Measurements from ENCODE around the gene CCR6.

Gene CCR6

DNA sequence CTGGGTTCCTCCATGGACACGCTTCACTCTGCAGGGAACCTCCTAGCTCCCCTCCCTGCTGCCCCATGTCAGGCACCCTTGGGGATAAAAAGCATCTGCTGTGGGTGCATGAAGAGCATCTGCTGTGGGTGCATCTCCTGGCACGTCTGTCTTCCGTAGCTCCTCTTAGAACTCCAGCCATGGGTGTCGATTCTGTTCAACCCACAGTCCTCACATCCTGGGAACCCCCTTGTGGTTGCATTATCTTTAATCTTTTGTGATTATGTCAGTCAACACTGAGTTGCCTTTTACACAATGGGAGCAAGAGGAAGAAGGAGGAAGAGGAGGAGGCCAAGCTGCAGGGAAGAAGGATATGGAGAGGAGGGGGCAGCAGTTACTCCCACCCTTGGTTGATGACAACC is 24.1 kb upstream of the CCR6 start:
- no peak for DNase-seq (ENCODE audit: low read depth)

DNA sequence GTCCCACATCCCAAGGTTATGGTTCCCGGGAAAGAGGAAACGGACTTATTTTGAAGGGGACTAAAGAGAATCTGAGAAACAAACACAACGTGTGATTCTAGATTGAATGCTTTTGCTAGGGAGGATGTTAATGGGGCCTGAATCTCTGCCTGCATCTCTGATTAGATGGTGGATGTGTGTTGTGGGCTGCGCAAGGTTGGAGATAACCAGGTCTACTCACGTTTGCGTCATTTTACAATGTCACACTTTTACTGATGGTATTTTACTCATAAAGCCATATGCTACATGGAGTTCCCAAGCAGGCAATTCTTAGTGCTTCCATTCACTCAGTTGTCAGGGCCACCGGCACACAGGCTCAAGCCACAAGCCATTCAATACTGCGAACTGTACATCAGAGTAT is 23.2 kb upstream of the CCR6 start:
- DNase-seq (ENCODE audit: low read depth) = no peak

DNA sequence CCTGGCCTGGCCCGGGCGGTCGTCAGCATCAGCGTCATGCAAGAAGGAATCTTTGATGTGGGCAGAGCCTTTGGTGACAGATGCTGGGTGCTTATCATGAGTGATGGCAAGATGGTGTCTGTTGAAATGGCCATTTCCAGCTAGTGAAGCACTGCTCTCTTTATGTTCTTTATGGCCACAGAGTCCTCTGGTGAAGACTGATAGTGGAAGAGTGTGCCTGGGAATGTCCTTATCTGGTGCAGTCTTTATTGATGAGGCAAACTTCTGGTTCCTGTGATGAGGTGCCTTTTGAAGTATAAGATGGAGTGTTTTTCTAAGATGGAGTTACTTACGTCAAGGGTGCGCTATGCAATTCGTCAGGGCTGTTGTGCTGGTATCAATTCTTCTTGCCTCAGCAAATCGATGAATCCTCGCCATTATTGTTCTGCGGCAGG is 22.6 kb upstream of the CCR6 start:
- no peak for DNase-seq (ENCODE audit: low read depth)

DNA sequence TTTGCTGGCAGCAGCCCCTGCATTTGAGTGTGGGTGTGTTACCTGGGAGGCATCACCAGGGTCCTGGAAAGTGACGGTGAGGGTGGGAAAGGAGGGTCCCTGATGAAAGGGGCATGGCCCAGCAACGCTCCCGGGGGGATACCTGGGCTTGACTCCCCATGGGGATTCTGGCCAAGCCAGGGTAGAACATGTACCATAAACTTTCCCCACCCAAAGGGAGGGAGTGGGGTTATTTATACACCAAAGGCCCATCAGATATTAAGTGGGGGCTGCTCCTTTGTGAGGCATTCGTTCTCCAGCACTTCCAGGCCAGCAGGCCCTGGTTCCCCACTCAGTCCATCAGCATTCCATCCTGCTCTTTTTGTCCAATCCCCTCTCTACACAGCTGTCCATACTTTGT is 20.6 kb upstream of the CCR6 start:
- no peak for DNase-seq (ENCODE audit: low read depth)

DNA sequence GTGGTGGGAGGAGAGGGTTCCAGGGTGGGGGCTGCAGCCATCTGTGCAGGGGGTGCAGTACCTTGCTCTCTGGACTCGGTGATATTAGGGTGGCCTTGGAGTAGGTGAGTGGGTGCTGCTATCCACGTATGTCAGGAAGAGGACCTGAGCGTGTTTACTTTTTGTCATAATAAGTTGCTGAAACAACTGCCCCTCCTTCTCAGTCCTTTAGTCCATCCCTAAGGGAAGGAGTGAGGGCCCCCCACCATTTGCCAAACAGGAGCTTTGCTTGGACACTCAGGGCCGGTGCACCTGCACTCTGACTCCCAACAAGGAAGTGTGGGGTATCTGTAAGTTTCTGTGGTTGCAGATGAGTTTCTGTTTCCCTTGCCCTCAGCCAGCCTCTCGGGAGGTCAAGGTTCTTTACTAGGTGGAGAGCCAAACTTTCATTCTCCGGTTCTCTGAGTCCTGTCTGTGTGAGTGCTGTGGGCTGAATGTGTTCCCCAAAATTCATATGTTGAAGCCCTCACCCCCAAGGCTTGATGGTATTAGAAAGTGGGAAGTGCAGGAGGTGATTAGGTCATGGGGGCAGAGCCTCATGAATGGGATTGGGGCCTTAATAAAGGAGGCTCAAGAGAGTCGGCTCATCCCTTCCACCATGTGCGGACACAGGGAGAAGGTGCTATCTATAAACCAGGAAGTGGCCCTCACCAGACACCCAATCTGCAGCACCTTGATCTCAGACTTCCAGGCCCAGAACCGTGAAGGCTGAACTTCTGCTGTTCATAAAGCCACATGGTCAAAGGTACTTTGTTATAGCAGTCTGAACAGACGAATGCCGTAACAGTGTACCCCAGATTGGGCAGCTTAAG is 19.6 kb upstream of the CCR6 start:
- DNase-seq (ENCODE audit: low read depth) = no peak

DNA sequence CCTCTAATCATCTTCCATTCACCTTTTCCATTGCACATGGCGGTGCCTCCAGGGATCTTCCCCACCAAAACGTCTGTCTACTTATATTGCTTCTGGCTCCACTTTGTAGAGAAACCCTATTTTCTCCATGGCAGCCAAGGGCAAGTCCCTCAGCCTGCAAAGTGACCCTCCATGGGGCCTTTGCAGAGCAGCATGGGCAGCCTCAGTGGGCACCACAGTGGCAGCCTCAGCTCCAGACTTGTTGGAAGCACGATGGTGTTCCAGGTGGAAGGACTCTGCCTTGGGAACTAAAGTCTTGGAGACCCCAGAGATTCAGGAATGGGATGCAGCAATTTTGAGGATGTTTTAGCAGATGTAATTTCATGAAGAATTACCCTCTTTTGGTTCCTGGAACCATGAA is 18.5 kb upstream of the CCR6 start:
- DNase-seq (ENCODE audit: low read depth) = no peak

DNA sequence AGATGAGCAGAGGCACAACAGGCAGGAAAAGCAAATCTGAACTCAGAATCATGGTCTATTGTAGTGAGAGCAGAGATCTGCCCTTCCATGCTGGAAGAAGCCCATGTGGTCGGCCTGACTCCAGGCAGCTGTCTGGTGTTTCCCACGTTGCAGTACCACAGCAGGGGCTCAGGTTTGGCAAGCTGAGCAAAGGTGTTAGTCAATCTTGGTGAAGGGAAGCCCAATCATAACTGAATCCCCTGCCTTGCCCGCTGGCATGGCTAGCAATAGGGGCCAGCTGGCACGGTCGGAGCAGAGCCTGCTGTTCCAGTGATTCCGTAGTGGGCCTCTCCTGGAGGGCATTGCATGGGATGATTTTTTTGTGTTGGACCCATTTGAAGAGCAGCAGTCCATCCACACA is 17.8 kb upstream of the CCR6 start:
- DNase-seq (ENCODE audit: low read depth) = no peak

DNA sequence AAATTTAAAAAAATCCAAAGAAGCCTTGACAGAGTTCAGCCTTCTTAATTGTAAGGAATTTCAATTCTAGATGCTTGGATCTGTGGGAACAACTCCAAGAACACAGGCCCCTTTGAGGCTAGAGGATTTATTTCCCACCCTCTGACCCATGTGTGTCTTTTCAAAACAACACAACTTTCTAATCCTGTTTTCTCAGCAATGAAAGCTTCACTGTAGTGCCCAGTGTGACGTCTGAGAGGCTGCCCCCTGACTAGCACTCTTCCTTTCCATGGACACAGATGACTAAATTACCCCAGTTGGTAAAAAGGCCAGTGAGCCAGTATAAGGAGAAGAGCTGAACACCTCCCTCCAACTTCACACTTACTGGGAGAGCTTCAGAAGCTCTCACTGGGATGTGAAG is 16.5 kb upstream of the CCR6 start:
- DNase-seq (ENCODE audit: low read depth) = no peak

DNA sequence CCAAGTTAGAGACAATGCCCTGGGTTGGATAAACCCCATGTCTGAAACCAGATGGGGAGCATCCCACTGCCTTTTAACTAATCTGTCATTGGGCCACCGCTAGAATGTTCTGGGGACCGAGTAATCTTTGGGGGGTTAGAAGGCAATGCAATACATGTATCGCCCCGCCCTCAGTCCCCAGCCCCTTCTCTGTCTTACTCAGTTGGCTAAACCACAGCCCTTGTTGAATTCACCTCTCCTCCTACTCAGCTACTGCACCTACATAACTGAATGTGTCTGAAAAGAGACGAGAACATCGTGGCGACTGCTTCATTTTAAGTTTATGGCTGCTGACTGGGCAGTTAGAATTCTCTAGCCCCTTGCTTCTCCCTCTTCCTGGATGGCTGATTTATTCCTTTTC is 15.1 kb upstream of the CCR6 start:
- DNase-seq (ENCODE audit: low read depth) = no peak

DNA sequence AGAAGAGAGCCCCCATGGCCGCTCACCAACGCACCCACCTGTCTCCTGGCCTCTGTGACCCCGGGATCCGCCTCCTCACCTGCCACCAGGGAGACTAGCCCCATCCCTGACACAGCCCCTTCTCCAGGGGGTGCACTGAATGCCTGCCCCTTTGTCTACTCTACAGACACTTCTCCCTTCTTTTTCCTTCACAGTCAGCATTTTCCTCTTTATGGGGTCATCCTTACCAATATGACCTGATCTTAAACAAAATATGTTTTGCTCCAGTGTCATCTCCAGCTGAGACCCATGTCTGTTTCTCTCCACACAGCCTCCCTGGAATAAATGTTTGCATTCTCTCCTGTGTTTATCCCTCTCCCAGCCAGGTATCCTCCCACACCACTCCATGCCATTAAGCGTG is 14.6 kb upstream of the CCR6 start:
- DNase-seq (ENCODE audit: low read depth) = no peak

DNA sequence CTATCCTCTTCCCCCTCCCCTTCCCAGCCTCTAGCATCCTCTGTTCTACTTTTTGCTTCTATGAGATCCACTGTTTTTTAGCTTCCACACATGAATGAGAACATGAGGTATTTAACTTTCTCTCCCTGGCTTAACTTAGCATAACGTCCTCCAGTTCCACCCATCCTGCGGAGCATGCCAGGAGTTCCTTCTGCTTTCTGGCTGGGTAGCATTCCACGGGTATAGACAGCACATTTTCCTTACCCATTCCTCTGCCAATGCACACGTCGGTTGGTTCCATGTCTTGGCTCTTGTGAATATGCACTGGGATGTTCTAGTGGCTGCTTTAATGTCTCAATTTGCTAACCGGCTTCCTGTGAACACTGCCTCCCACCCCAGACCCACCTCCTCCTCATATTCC is 13.2 kb upstream of the CCR6 start:
- no peak for DNase-seq (ENCODE audit: low read depth)

DNA sequence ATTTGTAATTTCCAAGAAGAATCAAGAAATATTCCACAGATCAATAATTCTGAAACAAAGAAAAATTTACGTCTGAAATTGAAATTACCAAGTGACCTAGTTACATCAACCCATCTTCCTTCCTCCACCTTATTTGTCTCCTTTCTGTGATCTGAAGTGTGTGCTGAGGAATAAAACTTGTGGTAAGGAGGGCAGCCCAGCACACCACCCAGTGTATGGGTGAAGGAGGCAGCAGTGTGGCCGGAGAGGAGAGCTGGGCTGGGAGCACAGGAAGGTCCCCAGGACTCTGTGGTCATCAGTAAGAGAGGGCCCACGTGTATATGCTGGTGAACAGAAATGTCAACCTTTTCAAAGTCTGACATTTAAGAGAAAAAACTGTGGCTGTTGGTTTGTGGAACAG is 11.3 kb upstream of the CCR6 start:
- no peak for DNase-seq (ENCODE audit: low read depth)

DNA sequence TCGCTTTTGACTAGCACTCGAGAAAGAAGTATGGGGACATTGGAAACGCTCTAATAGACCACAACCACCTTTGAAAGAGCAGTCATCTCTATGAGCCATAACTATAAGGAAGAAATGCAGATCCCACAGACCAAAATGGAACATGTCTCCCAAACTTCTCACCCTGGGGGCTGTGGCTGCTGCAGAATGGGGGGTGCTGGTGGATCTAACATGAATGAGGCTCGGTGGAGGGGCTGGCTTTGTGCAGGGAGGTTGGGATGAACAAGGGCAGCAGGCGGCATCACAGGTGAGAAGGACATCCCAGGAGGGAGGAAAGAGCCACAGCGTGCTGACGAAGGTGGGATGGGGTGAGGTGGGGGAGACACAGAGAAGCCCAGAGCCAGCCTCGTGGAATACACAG is 10.5 kb upstream of the CCR6 start:
- DNase-seq (ENCODE audit: low read depth) = no peak

DNA sequence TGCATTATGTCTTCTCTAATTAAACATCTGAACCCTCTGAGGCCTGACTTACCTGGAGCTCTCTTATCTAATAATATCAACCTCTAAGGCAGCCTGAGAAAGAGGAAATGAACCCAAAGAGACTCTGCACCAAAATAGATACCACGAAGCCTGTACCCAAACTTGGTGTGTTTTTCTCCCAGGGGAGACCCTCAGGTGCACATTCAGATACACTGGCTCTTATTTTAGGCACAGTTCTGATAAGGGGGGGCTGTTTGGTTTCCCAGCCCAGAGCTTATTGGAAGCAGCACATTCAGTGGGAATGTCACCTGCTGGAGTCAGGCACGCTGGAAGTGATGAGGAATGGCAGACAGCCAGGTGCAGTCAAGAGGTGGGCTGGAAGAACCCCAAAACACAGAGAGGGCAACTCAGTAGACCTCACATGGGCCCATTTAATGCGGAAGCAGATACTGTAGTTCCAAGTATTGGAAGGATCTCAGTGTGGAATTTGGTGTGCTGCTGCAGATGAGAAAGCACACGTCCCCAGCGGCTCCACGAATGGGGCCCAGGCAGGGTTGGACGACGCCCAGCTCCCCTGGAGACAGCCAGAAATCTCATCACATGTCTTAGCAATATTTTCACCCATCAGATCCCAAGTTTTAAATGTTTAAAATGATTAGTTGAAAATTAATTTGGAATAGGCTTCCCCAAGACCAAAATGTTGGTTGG is 9.7 kb upstream of the CCR6 start:
- no peak for DNase-seq (ENCODE audit: low read depth)

DNA sequence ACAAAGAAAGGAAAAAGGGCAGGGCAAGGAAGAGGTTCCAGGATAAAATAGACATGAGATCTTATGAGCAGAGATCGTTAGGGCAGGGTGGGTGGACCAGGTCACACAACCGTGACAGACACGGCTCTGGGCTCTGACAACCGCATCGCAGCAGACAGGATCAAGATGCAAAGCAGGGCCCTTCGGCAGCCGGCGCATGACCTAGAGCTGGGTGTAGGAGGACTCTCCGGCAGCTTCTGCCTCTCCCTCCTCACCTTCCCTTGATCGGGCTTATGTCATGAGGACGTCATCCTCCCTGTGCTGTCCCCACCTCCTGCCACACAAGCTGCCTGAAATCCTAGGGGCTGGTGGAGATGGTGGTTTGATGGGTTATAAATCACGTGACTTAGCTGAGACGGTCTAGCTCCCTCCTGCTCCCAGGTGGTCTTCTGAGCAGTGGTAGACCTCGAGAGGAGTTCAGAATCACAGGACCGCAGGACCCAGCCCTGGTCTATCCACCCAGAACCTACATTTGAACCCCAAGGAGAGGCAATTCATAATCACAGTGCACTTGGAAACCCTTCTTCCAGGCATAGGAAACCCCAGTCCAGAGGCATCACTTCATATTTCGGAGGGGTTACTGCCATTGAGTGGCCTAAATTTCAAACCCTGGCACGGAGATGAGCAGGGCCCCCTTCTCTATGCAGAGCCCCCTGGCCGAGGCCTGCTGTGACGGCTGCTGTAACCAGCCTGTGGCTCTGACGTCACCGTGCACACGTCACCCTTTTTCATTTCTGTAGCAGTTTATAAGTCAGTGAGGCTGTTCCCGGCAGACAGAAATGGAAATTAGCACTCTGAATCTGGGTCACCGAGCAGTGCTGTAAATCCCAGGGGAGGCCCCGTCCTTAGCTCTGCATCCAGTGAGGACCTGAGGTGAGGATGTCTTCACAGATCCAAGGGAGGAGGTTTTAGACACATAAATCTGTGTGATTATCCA is 8.7 kb upstream of the CCR6 start:
- DNase-seq (ENCODE audit: low read depth) = no peak

DNA sequence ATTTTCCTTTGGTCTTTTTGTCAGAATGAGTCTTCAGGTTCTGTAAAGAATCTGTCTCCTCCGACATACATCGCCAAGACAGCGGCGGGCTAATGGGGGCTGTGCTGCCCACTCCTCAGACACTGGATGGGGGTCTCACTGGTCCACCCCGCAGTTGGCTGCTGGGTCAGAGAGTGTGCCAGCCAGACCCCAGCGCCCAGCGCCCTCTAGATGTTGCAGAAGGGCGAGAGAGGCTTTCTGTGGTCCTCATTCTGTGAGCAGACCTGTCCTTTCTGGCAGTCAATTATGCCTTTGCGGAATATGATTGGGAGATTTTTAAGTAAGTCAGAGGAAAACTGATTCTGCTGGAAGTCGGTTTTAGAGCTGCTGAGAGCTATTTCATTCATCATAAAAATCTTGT is 7.8 kb upstream of the CCR6 start:
- no peak for DNase-seq (ENCODE audit: low read depth)

DNA sequence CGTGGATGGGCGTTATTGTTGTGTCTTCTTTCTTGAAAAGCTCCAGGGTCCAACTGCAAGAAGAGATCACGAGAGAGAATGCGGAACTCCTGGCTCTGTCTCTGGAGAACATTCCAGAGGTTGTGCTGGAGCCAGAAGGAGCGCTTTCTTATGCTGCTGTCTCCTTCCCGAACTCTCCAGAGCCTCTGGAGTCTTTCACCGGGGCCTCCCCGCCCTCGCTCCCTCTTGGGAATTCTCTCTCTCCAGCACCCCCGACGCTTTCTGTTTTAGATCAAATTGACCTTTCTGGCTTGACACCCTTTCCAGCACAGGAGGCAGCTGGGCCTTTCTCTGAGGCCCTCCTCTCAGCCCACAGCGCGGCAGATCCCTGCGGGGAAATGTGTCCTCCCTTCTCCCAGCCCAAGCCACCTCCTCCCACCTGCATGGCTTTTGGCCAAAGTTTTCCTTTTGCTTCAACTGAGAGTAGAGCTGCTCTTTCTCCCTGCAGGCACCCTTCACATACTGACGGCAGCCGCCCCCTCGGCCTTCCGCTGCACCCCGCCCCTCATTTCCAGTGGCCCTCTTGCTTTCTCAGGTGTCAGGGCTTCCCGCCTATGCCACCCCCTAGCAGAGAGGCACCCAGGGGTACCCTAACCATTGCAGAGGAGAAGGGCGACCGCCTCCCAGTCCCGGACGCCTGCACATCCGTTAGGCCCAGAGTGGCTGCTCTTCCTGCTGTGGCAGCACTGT is 6.6 kb upstream of the CCR6 start:
- no peak for DNase-seq (ENCODE audit: low read depth)

DNA sequence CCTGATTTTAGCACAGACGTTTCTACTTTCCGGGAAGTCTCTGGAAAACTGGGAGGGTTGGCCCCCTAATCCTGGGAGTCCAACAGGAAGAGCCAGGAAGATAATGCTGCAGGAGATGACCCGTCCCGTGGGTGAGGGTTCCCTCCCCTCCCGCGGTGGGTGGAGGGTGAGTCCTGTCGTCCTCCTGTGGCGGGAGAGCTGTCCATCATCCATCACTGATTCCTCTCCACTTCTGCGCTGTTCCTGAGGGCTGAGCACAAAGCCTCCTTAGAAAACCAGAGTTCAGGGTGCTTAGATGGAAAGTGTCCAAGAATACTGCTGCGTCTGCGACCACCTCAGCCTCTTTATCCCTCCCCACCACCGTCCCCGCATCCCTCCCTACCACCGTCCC is 6.1 kb upstream of the CCR6 start:
- DNase-seq (ENCODE audit: low read depth) = no peak

DNA sequence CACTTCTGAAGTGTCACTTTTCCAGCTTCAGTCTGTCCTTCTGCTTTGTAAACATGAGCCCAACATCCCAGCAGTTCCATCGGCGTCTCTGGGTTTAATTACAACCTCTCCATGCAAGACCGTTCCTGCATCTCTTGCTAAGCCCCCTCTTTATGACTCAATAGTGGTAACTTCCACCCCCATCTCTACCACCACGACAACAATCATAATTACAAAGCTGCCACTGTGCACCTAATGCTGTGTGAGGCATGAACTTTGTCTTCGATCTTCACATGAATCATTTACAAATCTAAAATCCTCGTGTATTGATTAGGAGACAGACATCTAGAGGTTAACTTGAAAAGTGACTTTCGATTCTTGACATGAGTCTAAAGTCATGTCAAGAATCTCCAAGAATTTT is 4.9 kb upstream of the CCR6 start:
- DNase-seq (ENCODE audit: low read depth) = no peak

DNA sequence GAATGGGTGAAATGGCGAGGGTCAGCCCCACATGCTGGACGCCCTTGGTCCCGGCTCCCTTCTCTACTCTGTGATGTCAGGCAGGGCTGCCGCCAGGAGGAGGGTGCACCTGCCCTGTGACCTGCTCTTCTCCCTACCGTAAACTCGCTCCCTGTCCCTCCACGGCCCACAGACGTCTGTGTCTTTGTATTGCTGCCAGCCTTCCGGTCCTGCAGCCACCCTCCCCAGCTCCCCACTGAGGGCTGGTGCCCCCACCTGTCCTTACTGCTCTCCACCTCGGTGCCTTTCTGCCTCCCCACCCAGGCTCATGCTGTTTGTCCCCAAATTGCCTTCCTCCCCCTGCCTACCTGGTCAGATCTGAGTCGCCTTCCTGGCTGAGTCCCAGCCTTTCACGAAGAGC is 4.1 kb upstream of the CCR6 start:
- no peak for DNase-seq (ENCODE audit: low read depth)

DNA sequence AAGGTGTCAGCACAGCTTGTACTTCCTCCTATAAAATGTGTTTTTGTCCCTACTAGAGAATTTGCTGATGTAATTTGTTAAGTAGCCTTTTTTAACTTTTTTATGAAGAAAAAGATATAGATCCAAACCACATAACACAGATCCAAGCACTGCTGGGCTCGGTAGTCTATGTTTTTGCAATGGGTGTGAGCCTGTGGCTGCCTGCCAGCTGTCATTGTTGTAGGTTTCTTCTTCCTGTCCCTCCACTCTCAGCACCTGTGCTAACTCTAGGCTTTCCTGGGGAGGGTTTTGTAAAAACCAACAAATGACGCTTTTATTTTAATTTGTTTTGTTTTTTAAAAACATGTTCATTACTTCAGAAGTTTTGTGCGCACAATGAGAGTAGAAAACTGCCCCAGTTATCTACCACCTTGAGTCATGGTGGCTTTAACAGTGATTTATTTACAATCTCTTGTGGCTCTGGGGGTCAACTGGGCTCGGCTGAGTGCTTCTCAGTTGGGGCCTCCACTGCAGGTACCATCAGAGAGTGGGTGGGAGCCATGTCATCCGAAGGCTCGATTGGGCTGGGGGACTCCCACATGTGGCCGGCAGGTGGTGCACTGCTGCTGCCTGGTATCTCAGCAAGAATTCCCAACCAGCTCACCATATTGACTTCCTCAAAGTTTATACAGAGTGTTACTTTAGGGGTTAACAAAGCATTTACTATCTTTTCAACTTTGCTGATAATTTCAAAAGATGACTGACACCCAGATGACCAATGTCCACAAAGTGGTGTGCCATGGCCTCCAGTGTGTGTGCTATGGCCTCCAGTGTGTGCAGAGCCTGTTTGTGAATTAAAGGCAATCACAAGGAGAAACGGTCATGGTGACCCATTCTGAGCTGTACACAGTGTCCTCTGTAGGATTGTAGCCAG is 3.0 kb upstream of the CCR6 start:
- no peak for DNase-seq (ENCODE audit: low read depth)
